ENCODE measurements around the gene PPP1R14D.

PPP1R14D gene

DNA sequence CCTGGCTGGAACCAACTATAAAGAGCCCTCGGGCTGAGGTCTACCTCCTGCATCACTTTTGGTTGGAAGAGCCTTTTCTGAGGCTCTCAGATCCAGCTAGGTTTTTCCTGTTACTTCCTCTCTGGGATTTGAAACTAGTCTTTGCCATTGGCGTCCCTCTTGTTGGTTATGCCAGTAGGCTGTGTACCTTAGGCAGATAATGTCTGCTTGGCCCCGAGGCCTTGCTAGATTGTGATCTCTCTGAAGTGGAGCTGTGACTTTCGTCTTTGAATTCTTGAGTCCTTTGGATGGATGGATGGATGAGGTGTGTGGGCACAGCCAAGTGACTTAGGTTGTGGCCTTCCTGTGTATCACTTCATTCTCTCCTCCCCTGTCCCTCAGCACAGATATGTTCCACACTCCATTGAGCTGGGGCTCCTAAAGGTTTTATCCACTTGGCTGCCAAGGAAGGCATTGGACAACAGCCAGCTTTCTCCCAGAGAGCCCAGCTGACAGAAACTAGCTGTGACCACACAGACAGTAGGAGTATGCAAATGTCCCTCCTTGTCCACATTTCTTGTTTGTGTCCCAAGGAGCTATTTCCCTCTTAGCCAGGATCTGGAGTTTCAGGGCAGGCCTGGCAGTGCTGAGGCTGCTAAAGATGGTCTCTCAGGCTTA lies 13.3 kb downstream of the PPP1R14D start:
- DNase-seq = no peak

DNA sequence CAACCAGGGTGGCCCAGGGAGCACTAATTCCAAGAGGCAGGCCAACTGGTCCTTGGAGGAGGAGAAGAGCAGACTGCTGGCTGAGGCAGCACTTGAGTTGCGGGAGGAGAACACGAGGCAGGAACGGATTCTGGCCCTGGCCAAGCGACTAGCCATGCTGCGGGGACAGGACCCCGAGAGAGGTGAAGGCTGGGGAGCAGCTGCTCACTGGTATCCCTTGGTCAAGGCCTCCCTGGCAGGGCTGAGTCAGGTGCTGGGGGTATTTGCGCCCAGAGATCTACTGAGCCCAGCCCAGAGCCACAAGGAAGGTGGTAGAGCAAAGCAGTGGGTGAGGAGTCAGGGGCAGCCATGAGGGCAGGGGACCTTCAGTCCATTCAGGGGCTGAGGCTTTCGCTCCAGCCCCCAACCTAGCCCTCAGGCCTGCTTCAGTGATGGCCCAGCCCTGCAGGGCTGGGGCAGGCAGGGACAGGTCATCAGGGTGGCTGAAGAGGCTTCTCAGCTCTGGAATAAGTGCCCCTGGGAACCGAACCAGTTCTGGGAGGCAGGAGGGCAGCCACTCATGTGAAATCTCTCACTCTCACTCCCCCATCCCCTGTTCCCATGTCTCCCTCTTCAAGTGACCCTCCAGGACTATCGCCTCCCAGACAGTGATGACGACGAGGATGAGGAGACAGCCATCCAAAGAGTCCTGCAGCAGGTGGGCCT lies 15.6 kb downstream of the PPP1R14D start:
- DNase-seq = no peak

DNA sequence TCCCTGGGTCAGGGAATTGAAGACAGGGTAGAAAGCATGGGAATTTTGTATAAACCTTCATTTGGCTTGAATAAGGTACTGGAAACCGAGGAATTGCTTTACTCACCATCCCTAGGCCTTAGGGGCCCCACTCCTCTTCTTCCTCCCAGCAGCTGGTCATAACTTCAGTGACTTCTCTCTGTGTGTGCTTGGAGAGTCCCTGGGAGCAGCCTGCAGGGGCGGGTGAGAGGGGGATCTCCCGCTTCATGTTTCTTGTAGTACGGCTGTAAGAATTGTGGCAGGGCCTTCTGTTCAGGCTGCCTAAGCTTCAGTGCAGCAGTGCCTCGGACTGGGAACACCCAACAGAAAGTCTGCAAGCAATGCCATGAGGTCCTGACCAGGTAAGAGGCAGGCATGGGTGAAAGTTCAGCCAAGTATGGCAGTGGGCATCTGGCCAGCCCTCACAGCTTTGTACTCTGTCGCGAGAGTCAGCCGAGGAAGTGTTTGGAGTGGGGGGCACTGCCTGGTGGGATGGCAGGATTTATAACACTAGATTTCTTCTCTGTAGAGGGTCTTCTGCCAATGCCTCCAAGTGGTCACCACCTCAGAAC lies 19.6 kb downstream of the PPP1R14D start:
- DNase-seq = no peak

DNA sequence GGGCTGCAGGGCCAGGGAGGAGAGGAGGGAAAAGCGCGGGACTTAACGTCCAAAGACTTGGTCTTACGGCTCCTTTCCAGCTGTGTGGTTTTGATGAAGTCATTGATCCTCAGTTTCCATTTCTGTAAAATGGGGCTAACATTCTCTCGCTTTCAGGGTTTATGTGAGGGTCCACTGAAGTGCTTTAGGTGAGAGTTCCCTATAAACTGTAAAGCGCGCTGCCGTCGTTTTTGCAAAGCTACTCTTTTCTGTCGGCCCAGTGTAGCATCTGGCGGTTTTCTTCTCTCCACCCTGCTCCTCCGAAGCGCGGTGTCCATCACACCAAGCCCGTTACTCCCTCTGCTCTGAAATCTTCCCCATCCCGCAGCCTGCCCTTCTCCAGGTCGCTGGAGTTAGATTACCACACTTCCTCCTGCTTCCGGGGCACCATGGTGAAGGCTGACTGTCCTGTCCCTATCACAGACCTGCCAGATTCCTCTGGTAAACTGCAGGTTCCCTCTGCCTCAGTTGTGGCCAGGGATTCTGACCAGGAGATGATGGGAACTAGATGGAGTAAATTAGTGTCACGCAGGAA lies 20.5 kb downstream of the PPP1R14D start:
- peak; percentile 38 for DNase-seq

DNA sequence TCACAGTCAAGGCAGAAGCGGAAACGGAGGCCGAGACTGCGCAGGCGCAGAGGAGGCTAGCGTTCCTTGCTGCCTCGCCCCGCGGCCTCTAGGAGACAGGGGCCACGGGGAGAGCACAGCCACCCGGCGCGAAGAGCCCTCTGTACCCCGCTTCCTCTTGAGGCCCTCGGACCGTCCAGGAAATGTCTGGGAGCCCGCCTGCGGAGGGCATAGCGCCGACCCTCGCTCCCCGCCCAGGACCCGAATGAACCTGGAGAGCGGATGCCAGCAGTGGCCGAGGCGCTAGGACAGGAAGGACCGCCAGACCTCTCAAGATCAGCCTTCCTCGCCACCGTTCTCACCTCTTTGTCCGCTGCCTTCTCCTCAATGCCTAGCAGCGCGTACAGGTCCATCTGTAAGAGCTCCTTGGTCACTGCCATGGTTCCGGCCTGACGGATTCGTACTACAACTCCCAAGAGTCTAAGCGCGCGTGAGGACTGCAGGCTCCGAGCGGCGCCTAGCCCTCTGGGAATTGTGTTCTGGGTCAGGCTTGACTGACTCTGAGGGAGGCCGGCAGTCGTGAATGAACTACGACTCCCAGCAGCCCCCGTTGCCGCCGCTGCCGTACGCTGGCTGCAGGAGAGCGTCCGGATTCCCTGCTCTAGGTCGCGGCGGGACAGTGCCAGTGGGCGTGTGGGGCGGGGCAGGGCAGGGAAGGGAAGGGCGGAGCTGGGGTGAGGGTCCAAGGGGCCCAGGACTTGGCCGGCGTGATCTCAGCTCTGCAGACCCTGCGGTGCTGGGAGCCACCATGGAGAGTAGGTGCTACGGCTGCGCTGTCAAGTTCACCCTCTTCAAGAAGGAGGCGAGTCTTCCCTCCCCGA lies 21.2 kb downstream of the PPP1R14D start, which contains the start of the genes DNAJC17 and ZFYVE19:
TSS of gene DNAJC17 (minus strand) at position 446 of the 860 bp plus-strand sequence. CDS start at position 419, 27 bp downstream.
TSS of gene ZFYVE19 (plus strand) at position 62 of the 860 bp plus-strand sequence. CDS start at position 563, 501 bp downstream.
- DNase-seq = peak; percentile 97

DNA sequence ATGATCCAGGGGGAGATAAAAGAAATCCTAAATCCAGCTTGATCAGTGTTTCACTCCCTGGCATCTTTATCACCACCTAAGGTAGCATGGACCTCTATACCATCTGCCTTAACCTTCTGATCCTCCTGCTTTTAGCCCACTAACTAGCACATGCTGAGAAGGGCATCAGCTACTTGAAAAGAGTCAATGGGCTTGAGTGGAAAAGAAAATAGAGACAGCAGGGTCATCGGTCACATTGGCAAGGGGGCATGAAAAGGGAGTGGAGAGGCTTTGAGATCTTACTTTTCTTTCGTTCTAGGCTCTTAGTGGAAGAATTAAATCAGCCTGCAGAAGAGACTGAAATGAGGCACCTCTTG lies 21.9 kb downstream of the PPP1R14D start:
- DNase-seq = no peak

DNA sequence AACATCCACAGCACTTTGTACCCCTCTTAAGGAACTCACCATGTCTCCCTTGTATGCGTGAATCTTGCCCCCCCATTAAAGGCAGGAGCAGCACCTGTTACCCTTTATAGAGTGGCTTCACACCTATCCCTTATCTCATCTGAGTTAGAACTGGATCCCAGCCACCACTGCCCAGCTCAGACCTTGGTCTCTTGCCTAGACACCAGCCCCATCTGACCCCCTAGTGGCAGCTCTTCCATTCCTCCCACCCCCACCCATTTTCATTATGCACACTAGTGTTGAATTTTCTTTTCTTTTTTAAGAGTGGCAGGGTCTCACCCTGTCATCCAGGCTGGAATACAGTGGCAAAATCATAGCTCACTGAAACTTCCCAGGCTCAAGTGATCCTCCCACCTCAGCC lies 24.8 kb downstream of the PPP1R14D start:
- no peak for DNase-seq

DNA sequence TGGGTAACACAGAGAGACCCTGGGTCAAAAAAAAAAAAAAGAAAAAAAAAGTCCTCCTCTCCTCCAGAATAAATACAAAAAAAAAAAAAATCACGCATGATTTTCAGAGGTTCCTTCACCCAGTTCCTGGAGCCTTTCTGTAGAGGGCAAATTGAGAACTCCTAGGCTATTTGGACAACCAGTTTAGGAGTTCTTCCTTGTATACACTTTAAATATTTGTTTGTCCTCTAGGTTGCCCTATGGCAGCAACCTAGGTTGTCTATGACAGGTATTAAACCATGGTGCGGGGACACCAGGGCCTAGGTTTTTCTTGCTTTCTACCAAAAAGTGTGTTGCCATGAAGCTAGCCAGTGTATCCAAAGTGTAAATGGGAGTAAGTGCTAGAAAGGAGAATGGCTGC lies 25.4 kb downstream of the PPP1R14D start:
- no peak for DNase-seq

DNA sequence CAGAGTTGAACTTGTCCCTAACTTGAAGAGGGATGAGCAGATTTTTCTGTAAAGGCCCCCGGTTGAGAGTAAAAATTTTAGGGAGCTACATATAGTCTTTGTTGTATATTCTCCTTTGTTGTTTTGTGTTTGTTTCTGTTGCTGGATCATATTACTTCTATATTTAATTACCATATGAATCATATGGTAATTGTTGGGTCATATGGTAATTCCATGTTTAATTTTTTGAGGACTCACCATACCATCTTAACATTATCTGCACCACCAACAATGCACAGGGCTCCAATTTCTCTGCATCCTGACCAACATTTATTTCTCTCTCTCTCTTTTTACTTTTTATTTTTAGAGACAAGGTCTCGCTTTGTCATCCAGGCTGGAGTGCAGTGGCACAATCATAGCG lies 29.0 kb downstream of the PPP1R14D start:
- no peak for DNase-seq

DNA sequence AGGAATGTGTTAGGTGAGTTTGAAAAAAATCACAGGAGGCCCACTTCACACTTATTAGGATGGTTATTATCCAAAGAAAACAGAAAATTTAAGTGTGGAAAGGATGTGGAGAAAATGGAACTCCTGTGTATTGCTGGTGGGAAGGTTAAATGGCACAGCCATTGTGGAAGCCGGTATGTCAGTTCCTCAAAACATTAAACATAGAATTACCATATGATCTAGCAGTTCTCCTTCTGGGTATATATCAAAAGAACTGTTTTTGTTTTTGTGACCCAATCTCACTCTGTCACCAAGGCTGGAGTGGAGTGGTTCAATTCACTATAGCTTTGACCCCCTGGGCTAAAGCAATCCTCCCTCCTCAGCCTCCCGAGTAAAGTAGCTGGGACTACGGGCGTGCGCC lies 32.0 kb downstream of the PPP1R14D start:
- no peak for DNase-seq

DNA sequence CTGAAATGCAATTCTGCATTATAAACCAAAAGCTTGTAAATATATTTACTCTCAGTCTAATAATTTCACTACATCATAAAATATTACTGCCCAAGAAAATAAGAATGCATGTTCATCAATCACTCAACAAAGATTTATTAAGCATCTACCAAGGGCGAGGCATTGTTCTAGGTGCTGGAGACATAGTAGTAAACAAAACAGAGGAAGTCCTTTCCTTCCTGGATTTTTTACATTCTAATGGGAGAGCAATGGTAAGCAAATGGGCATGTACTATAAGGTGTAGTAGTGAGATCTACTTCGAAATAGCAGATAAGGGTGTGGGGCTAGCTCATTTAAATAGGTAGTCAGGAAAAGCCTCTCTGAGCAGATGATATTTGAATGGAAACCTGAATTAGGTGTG lies 32.5 kb downstream of the PPP1R14D start:
- no peak for DNase-seq

DNA sequence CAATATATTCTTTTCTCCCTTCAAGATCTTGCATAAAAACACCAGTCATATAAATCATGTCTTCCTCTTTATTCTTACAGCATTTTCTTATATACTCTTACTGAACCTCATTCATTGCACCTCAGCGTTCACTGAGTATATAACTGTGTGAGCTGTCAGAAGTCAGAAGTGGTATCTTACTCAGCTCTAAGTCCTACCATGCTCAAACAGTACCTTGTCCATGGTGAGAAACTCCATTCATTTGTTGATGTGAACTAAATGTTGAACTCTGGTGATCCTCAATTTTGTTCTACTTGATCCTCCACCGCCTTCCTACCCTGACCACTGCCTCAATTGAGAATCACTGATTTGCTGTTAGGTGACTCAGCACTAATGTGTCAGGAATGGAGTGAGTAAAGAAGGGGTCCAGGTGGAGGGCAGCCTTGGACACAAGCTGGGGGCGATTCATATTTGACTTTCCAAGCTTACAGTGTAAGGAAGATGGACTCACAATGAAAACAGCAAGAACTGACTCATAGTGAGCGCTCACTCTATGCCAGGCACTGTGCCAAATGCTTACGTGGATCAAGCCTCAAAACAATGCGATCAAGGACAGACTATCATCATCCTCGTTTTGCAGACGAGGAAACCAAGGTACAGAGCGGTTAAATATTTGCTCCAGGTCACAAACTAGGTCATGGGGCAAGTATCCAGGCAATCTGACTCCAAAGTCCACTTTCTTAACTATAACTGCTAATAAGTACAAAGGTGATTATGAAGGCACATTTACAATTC lies 35.1 kb downstream of the PPP1R14D start:
- peak; percentile 90 for DNase-seq

DNA sequence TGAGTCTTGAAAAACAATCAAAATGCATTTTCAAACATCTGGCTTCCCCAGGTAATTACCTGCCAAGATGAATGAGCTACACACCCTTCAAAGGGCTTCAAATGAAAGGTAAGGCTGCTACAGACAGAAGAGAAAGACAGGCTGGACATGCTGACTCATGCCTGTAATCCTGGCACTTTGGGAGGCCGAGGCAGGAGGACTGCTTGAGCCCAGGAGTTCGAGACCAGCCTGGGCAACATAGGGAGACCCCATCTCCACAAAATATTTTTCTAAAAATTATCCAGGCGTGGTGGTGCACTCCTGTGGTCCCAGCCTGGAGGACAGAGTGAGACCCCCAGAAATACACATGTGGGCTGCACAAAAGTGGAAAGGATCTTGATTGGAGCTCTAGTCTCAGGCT lies 36.1 kb downstream of the PPP1R14D start:
- DNase-seq = peak; percentile 19

DNA sequence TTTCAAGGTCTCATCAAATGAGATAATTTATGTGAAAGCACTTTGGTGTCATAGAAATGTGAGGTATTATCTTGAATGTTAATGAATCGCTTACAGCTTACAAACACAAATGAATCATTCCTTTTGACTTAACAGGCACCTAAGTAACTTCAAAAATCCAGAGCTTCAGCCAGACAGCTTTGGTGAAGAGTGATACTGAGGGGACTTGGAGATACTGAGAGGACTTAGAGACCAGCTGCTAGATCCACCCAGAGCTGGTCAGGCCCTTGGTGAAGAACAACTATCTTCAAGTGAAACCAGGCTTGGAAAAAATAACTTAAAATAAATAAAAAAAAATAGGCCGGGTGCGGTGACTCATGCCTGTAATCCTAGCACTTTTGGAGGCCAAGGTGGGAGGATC lies 37.8 kb downstream of the PPP1R14D start:
- DNase-seq = peak; percentile 56

DNA sequence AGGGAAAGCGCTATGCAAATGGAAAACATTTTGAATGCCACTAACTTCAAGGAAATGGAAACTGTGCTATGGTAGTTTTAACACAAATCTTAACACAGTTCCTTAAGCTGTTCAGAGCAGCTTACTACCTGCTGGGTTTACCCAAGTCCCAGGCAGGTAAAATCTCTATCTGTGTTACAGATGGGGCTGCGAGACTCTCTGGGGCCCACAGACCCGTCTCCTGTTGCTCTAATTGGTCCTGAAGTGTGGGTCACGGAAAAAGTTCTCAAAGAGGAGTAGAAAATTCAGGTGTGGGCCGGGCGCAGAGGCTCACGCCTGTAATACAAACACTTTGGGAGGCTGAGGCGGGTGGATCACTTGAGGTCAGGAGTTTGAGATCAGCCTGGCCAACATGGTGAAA lies 38.5 kb downstream of the PPP1R14D start:
- no peak for DNase-seq

DNA sequence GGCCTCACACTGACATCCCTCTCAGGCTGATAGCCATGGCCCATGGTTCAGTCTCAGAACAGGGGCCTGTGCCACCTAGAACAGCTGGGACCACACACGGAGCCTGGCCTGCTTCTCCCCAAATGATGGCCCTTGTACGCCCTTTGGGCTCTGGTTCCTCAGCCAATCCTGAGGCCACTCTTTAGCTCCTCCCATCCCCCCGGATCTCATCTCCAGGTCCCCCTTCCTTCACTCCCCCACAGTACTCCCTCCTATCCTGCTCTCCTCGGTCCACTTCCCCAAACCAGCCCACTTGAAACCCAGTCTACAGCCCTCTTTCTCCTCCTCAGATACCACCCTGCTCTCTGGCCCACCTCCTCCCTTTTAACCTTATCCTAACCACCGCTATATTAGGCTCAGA lies 39.4 kb downstream of the PPP1R14D start:
- DNase-seq = no peak

DNA sequence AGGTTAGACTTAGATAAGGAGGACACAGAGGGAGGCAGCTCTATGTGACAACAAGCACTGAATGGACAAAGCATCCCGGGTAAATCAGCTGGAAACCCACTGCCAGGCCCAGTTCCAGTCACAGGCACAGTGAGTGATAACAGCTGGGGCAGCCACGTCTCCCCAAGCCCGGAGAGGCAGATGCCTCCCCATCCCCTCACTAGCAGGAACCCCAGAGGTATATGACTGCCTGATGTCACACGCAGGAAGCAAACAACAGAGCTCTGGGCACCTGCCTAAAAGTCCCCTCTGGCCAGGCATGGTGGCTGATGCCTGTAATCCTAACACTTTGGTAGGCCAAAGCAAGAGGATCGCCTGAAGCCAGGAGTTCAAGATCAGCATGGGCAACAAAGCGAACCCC lies 40.5 kb downstream of the PPP1R14D start:
- peak; percentile 83 for DNase-seq

DNA sequence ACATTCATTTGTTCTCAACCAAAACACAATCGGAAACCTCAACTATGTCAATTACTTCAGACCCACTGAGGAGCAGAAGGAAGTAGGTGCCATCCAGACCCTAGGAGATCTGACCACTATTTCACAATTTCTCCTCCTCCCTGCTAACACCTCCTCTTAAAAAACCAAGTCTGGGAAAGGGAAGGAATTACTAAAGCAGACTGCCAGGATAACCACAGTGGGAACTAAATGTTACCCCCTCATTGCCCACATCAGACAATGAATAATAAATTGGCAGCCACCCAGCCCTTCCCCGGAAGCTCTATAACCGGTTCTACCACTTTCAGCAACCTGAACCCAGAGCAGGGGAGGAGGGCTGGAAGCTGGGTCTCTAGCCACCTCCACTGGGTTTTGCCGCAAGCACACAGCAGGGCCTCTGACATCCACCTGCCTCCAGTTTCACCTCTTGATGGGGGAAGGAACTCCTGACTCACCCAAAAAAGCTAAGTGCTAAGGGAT lies 41.1 kb downstream of the PPP1R14D start:
- DNase-seq = peak; percentile 97

DNA sequence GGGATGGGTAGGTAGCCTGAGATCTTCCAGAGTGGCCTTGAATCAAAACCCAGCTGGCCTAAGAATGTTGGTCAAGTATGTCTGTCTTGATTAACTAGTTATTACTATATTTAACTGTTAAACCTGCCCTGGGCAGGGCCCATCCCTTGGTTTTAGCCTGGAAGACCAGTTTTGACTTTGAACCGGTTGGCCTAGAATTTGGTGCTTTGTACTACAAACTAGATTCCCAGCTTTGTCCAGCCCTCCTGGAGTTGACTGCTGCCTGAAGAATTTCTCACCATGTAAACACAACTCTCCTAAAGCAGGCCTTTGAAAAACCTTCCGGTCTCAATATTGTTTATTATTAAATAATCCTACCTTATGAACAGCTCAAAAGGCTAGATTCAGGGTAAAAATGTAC lies 42.7 kb downstream of the PPP1R14D start:
- DNase-seq = peak; percentile 23

DNA sequence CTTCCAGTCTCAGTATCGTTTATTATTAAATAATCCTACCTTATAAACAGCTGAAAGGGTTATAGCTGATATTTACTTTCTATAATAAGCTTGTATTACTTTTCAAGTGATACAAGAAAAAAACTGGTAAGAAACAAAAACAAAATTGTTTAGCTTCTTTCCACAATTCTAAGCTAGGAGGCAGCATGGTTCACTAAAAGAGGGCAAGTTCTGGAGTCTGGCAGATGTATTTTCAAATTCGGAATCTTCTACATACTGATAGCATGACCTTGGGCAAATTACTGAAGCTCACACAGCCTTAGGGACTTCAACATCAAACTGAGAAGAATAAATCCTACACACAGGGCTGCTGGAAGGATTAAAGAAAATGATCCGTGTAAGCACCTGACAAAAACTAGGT lies 43.3 kb downstream of the PPP1R14D start:
- DNase-seq = peak; percentile 16

DNA sequence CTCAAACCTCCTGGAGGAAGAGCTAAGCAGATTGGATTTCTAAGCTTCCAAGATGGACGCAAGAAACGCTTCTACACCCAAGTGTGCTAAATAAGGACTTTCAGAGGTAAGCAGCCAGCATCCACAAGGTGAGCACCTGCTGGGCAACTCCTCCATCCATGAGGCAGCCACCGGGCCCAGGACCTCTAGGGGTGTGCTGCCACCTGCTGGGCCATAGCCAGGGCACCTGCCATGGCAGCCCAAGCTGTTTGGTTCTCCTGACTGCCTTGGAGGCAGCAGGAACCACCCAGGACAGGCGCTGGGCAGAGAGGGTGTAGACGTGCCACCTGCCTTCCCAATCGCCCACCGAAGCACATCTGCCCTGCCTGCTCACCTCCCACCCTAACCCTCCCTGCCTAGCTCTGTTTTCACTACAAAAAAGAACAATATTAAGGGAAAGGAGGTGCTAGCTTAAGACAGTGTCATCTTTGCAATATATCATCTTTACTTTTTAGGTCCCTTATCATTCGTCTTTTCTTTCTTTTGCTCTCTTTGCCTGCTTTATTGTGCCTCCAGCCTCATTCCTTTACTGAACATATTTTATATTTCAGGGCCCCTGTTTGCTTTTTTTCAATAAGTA lies 45.8 kb downstream of the PPP1R14D start:
- DNase-seq = peak; percentile 92

Data from DMS53 (cell line).